HG03460 (cell line): ENCODE results near the gene RRP36.
A peak's percentile ranks its signal among the peaks of the same experiment; 100 is the strongest.
"Not testable (repeated sequence)": the region's sequence is repeated elsewhere in the genome, so short reads cannot be mapped to it uniquely, and the experiment has no call there.

Experiments
- ATAC-seq: cut with Tn5 transposase; IDR thresholded peaks from one replicate; pipeline ENCODE4 v1.9.1; 2021; ENCODE audit not compliant: unreplicated experiment

RRP36 gene, protein sequence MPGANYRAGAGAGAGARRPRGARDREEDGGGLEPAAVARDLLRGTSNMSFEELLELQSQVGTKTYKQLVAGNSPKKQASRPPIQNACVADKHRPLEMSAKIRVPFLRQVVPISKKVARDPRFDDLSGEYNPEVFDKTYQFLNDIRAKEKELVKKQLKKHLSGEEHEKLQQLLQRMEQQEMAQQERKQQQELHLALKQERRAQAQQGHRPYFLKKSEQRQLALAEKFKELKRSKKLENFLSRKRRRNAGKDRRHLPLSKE

DNA sequence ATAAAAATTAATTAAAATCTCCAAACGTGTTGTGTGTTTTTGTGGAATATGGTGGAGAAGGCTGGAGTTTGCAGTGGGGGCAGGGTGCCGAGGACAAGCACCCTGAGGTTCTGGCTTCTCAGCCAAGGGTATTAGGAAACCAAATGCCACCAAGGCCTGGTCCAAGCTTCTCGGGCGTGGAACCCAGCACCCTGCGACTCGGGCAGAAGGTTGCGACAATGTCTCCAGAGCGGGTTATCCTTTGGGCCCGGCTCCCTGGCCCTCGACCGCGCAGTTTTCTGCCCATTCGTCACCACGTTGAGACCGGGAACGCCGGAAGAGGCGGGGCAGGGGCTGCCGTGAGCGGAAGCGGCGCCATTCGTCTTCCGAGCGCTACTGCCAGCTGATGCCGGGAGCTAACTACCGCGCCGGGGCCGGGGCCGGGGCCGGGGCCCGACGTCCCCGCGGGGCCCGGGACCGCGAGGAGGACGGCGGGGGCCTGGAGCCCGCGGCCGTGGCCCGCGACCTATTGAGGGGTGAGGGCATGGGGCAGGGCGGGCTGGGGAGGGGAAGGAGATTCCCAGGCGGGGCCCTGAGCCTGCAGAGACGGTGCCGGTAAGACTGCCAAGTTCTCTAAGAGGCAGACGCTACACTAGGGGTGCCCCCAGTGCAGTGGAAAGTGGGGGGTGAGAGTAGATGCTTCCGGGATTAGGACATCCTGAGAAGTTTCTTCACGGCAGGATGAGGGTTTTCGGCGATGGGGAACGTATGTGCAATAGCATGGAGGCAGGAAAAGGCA, at the start of gene RRP36:
Gene RRP36, plus strand, starts transcription at position 354 of the 778 bp plus-strand sequence. Its CDS starts 32 bp downstream, at position 386.
- peak; percentile 87 for ATAC-seq

DNA sequence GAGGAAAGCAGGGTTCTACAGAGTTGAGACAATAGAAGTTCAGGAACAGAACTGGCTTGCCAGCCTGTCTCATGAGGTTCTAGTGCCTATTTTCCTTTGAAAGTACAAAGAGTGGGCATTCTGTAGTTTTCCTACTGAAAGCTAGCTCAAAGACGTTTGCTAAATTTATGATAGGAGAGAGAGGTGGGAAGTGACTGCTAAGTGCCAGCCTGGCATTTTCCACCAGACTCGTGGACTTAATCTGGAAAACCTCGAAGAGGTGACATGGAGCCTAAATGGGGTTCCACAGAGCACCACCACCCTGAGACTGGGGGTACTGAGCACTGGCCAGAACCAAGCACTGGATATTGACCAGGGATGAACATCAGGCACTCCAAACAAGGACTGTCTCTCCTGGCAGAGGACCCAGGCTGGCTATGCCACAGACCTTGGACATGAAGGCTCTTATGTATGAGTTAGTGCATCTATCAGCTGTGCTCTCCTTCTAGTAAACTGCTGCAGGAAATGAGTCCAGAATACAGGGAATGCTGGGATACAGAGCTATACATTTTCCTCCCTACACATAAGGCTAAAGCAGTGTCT, 49.6 kb upstream of the RRP36 start:
- no peak for ATAC-seq

DNA sequence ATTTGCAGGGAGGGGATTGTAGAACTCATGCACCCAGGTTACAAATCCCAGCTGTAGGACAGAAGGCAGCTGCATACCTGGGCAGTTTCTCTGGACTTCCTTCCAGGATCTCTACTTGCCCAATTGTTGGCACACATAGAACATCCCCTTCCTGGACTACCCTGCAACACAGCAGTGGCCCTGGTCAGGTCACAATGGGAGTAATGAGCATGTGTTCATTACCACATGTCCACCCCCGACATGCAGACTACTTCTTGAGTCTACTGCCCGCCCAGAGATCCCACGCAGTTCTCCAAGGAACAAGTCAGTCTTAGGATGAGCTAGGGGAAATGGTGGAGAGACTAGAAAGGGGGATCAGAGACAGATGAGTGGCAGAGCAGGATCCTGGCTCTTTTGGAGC, 47.5 kb upstream of the RRP36 start:
- no peak for ATAC-seq

DNA sequence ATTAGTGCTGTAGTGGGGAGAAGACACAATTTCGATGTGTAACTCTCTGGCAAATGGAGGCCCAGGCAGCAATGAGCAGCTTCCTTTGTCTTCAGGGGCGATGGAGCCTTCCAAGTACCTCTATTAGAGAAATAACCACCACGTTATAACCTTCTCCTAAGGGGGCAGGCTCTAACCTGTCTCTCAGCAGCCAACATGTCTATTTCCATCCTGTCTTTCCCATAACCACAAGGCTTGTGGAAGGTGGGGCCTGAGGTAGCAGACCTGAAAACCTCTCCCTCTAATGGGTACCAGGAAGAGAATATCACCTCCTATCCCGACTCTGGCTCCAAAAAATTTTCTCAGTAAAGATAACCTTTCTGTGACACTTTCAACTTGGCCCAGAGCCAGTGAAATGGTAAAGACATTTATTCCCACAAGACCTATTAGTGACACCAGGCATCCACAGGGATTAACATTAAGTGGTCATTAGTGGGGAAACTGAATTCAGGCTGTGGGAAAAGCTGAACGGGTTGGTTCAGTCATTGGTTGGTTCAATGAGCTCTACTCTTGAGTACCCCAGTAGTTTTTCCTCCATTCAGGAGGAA, 46.4 kb upstream of the RRP36 start:
- ATAC-seq = no peak

DNA sequence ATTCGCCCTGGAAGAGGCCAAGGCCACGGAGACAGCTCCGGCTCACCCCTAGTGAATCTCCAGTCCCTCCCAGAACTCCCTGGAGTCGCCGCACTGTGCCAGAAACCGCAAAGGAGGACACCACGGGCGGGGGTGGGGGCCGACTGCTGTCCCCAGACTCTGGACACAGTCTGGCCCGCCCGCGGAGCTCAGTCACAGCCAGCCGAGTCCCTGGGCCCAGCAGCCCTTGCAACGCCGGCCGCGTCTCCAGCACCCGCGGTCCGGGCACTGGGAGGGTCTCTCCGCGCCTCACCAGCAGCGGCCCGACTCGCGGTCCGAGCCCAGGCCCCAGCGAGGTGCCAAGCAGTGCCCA, 43.0 kb upstream of the RRP36 start:
- no peak for ATAC-seq

DNA sequence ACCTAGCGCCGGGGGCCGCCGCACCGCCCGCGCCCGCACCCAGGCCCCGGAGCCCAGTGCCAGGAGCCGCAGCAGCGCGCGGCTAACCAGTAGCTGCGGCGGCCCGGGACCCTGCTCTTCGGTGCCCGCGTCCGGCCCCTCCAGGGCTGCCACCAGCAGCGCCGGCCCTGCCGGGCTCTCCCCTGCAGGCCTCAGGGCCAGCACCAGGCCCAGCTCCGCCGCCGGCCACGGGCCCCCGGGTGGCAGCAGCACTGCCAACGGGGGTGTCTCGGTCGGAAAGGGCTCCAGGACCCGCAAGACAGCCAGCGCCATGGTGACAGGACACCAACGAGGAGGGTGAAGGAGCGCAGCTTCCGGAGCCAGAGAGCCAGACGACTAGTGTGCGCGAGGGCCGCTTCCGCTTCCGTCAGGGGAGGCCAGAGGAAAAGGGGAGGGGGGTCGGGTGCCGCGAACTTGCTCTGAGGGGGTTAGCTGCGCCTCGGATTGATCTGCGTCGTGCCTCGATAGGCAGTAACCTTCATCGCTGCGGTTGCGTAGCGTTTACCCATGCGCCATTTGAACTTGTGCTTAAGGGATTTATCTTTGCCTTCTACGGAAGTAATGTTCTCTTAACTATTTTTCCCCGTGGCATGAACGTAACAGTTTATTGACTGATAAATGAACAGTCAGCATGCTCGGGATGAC, 42.4 kb upstream of the RRP36 start, which contains the start of gene PEX6:
Gene PEX6, minus strand, starts transcription at position 343 of the 684 bp plus-strand sequence. Its CDS starts 31 bp downstream, at position 312.
- peak; percentile 95 for ATAC-seq

DNA sequence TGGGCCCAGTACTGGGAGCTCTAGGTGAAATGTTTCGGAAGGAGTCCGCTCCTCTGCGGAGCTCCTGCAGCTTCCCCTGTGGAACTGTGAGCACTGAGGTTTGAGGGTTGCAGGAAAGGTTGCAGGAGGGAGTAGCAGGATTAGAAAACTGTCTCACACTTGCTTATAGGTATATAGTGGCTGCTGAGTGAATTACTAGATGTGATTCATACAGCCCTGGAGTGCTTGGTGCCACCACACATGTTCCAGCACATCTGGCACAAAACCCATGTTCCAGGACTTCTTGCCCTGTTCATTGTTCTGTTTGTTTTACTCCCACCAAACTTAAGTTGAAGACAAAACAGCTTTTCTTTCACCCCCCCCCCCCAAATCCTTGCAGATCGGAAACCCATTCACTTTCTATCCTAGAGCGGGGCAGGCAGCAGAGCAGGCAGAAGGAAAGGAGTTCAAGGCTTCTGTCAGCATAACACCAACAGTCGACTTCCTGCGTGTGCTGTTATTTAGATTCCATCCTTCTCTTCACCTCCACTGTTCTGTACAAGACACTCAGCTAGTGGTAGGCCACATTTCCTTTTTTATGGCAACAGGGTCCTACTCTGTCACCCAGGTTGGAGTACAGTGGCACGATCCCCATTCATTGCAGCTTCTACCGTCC, 41.8 kb upstream of the RRP36 start:
- peak; percentile 4 for ATAC-seq

DNA sequence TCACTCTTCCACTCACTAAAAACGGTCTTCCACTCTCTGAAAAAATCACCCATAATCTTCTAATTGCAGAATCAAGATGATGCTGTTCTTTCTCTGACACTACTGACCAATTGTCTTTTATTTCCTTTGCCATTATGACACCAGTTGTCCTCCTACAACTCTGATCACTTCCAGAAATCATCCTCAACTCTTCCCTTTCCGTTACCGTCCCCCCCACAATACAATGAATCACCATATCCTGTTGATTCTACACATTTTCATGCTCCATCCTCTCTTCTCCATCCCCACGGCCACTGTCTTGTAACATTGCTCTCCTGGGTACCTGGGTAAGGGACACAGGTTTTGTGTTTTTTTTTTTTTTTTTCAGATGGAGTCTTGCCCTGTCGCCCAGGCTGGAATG, 39.6 kb upstream of the RRP36 start:
- ATAC-seq = no peak

DNA sequence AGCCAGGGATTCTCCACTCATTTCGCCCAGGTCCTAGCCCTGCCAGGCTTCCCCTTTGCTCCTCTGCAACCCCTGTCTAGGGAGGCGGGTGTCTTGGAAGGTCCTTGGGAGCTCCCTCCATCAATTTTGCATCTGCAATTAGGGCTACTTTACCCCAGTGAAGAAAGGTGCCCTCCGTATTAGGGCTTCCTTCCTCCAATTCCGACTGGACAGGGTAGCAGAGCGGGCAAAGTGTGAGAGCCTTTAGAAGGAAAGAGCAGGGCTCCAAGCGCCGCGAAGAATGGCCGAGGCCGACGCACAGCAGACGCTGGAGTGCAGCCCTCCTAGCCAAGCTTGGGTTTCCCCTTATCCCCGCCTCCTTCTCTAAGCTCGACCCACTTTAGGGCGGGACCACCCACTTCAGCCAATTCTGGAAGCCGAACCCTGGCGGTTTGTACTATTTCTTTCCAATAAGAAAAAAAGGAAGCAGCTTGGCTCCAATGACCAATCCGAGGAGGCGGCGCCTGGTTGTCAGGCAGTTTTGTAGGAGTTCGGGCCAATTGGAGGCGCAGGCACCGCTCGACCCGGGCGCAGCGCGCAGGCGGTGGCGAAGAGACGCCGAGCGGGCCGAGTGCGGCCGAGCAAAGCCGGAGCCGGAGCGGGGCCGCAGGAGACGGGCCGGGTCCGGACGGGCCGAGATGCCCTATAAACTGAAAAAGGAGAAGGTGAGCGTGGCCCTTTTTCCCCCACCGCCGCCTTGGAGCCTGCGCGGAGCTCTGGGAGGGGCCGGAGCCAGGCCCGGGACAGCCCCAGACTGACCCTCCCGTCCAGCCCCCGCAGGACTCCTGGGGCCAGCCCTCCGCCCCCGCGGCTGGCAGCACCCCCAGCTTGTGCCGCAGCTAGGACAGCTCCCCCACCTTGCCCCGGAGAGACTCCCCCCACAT, 37.2 kb upstream of the RRP36 start, which contains the start of gene PPP2R5D:
Gene PPP2R5D, plus strand, starts transcription at position 570 of the 923 bp plus-strand sequence. Its CDS starts 108 bp downstream, at position 678.
- ATAC-seq = peak; percentile 94

DNA sequence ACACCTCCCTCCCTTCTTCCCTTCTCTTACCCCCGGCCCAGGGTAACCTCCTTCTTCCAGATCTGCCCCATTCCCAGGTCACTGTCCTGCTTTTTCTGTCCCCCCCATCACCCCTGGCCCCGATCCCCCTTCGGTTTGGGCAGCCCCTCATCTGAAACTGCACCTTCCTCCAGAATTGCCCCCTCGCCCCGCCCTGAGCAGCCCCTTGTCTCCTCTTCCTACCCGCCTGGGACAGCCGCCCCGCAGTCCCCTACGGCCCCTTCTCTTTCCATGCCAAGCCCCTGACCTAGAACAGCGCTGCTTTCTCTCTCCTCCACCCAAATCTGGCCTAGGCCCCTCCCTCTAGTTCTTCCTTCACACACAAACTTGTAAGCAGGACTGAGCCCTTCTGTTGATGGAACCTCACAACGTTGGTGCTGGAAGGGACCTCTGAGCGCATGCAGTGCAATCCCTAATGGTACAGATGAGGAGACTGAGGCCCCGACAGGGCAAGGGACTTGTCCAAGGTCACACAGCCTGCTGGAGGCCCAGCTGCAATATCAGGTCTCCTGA, 36.4 kb upstream of the RRP36 start:
- ATAC-seq = no peak

DNA sequence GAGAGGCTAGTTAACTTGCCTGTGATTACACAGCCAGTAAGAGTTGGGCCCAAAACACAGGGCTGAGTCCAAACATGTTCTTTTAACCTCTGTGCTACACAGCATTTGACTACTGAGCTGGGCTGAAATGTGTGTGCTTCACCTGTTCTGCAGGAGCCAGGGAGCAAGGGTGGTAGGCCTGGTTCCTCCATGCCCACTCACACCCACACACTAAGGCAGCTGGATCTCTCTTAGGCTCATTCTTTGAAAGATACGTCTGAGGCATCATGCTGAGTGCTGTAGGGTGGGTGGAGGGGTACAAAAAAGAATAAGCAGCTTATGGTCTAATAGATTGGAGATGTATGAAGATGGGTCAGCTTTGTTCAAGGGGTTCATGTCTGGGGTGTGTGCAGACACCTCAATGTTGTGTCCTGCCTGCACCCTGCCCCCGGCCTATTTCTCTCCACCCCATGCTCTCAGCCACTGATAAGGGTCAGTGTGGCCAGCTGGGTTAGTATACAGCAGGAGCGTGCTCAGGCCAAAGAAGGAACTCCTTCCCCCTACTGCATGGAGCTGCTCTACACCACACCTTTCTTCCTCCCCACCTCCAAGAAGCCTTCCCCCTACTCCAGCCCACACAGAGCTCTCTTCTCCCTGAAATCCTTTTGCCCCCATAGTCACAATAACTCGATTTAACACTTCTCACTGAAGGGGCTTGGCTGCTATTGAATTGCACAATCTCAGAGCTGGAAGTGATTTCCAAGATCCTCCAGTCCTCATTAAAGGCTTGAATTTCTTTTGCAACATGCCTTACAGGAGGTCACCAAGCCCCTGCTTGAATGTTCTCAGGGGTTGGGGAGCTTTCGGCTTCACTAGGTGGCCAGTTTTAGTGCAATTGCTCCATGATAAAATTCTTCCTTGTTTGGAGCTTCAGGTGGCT, 33.6 kb upstream of the RRP36 start:
- ATAC-seq = no peak

DNA sequence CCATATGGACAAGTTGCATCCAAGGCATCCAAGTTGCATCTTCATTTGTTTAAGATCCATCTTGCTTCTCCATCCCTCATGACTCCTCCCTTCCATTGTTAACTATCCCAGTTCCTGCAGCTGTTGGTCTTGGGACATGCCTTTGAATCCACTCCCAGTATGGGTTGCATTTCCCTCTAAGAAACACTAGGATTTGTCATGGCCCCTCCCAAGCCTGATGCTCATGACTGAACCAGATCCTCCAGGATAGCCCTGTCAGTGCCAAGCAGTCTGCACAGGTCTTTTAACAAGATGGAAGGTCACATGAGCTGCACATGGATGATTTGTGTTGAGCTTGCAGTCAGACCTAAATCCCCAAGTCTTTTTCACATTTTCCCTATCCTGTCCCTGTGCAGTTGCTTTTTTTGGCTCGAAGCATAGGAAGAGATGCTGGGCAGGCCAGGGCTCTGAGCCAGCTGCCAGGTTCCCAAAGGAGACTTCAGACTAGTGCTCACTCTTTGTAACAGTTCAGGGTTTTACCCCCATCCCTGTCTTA, 32.9 kb upstream of the RRP36 start:
- ATAC-seq = no peak

DNA sequence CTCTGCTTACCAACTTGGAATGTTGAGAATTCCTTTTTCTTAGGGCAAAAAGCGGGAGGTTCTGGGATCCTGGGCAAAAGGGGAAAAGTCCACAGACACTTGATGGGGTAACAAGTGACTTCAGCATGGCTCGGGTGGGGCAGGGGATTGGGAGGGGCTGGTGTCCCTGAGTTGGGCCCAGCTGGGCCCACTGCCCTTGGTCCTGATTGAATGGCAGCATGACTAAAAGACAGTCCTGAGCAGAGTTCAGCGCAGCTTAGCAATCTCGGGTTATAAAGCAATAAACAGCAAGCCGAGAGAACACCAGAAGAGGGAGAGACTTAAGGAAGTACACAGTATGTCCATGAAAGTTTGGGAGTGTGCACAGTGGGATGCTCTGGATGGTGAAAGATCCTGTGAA, 31.5 kb upstream of the RRP36 start:
- ATAC-seq = no peak

DNA sequence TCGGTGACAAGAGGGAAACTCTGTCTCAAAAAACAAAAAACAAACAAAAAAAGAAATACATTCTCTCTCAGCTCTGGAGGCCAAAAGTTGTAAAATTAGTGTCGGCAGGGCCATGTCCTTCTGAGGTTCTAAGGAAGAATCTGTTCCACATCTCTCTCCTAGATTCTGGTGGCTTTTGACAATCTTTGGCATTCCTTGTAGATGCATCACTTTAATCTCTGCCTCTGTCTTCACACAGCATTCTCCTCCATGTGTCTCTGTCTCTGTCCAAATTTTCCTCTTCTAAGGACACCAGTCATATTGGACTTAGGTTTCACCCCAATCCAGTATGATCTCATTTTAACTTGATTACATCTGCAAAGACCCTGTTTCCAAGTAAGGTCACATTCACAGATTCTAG, 28.0 kb upstream of the RRP36 start:
- ATAC-seq = no peak

DNA sequence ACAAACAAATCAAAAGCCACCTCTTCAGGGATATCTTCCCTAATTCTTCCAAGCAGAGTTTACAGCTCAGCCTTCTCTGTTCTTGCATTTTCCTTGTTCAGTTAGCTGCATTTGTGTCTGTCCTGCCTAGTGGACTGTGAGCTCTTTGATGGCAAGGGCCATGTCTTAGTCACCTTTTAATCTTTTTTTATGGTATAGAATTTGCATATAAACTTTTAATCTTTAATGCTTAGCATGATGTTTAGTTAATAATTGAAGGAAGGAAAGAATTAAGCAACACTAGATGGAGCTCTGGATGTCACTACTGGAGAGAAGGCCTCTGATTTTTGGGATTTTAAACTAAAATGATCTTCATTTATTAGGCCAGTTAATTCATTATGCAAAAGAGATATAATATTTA, 24.9 kb upstream of the RRP36 start:
- ATAC-seq = no peak

DNA sequence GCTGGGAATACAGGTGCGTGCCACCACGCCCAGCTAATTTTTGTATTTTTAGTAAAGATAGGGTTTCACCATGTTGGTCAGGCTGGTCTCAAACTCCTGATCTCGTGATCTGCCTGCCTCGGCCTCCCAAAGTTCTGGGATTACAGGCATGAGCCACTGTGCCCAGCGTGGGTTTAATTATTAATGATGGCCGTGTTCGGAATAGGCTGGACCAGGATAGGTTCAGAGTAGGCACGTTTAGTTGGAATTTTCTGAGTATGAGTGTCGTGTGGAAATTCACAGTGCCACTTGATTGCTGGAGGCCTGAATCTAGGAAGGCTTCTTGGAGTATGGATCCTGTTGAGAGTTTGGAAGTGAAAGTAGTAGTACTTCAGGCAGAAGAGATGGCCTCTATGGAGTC, 23.2 kb upstream of the RRP36 start:
- ATAC-seq = not testable (repeated sequence)

DNA sequence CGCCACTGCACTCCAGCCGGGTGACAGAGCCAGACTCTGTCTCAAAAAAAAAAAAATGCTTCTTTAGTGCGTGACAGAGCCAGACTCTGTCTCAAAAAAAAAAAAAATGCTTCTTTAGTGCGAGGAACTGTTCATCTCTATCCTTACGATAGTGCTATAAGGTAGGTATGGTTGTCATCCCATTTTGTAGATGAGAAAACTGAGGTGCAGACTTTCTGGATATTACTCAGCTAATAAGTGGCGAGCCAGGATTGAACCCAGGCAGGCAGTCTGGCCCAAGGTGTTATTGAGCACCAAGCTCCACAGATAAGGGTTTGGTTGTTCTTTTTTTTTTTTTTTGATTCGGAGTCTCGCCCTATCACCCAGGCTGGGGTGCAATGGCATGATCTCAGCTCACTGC, 19.6 kb upstream of the RRP36 start:
- ATAC-seq = no peak

DNA sequence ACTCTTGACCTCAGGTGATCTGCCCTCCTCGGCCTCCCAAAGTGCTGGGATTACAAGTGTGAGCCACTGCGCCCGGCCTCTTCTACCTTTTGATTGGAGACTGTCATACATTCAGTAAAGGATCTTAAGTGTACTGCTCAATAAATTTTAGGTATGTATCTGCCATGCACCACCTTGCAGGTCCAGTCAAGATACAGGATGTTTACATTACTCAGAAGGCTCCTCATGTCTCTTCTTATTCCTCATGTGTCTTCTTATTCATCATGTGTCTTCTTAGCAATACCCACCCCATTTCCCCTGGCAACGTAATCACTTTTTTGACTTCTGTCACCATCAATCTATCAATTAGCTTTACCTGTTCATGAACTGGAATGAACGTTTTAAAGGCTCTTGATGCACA, 15.6 kb upstream of the RRP36 start:
- no peak for ATAC-seq
